ENCODE data around the gene COPB1.

- TF ChIP-seq CTCF (IDR thresholded peaks at IDR 0.05) (no peak), EP300 (IDR thresholded peaks at IDR 0.05) (no peak), POLR2A (IDR thresholded peaks at IDR 0.05) (no peak), POLR2AphosphoS5 (IDR thresholded peaks at IDR 0.05) (no peak)
Measured at GRCh38 chr11:14522801-14523200, 23.2 kb upstream of the COPB1 start.
